Measurements from ENCODE around the gene HAUS3. TPM values are rescaled to one million over a fixed set of nuclear protein-coding genes. Genes with fewer than 3 reads are reported as not detected.

HAUS3 gene
- total RNA-seq, 1 experiment from 2014 or later, result 17.3 TPM

DNA sequence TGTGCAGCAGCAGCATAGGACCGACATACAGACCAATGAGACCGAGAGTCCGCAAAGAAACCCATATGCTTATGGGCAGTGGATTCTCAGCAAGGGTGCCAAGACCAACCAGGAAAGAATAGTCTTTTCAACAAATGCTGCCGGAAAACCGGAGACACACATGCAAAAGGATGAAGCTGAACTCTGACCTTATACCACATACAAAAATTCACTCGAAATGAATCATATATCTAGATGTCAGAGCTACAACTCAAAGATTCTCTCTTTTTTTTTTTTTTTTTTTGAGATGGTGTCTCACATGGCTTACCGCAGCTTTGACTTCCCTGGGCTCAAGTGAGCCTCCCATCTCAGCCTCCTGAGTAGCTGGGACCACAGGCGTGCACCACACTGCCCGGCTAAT lies 36.0 kb upstream of the HAUS3 start:
- POLR2A ChIA-PET, result no interaction called here
- intact Hi-C loops (cut with micrococcal nuclease), result no loop called here
- no peaks in the 10 kb centered on the region for H3K36me3 ChIP-seq (ENCODE audit: control insufficient read depth in 1 of 2, insufficient read depth in 2 of 2, low read length in 2 of 2)

More for the DNA sequence above, 36.0 kb upstream of the HAUS3 start:
- ATAC-seq (no peak), DNase-seq (ENCODE audit: low read depth, low spot score) (no peak)
- Histone ChIP-seq H3K27me3 (ENCODE audit: insufficient read depth, low read length) (no peaks in the 10 kb centered on the region), H3K4me3 (replicated peaks in 1 of 2; ENCODE audit: low read depth in 1 of 2, low read length in 2 of 2) (no peak overlapping the region), H3K9ac (ENCODE audit: low read length) (no peak overlapping the region), H3K27ac (ENCODE audit: low read depth, low read length) (no peak overlapping the region), H3K4me2 (ENCODE audit: low read length) (no peak overlapping the region), H2AFZ (ENCODE audit: low read depth, low read length, poor library complexity, severe bottlenecking) (no peak overlapping the region), H3K9me2 (ENCODE audit: insufficient read depth) (no peaks in the 10 kb centered on the region), H3K9me3 (ENCODE audit: control insufficient read depth in 1 of 2, insufficient read depth in 1 of 2, low read depth in 1 of 2, low read length in 2 of 2) (no peaks in the 10 kb centered on the region), H3K4me1 (ENCODE audit: control insufficient read depth in 1 of 2, insufficient read depth in 2 of 2, low read length in 2 of 2) (no peaks in the 10 kb centered on the region), H3K79me2 (ENCODE audit: insufficient read depth, low read length) (no peaks in the 10 kb centered on the region), H4K20me1 (ENCODE audit: insufficient read depth) (no peaks in the 10 kb centered on the region)
- ChIA-PET RAD21 (ENCODE audit: low non-redundant PET in 1 of 2, low total read pairs in 2 of 2, uncharacterized antibody in 2 of 2, unreplicated experiment in 2 of 2) (no interaction called here), CTCF (no interaction called here)
- TF ChIP-seq TCF7L2 (IDR thresholded peaks at IDR 0.05; ENCODE audit: borderline replicate concordance, extremely low read depth, insufficient read depth, insufficient read length) (no peak), ATF3 (IDR thresholded peaks at IDR 0.05) (no peak), SIN3A (IDR thresholded peaks at IDR 0.05; ENCODE audit: low read depth) (no peak), POLR2AphosphoS5 (IDR thresholded peaks at IDR 0.05; ENCODE audit: low read depth, low read length) (no peak), CEBPB (IDR thresholded peaks at IDR 0.05; ENCODE audit: low read depth) (no peak), SRF (IDR thresholded peaks at IDR 0.05; ENCODE audit: low read depth) (no peak), ZFX (IDR thresholded peaks at IDR 0.05) (no peak), ZBTB33 (IDR thresholded peaks at IDR 0.05; ENCODE audit: extremely low read depth, insufficient replicate concordance, low read length) (no peak), EZH2phosphoT487 (IDR thresholded peaks at IDR 0.05; ENCODE audit: borderline replicate concordance) (no peak), POLR2A (IDR thresholded peaks at IDR 0.05; ENCODE audit: borderline replicate concordance, extremely low read depth, insufficient read depth, insufficient read length) (no peak), JUND (IDR thresholded peaks at IDR 0.05) (no peak), SP1 (IDR thresholded peaks at IDR 0.05; ENCODE audit: low read depth) (no peak), FOSL1 (IDR thresholded peaks at IDR 0.05; ENCODE audit: low read depth) (no peak), ELF1 (IDR thresholded peaks at IDR 0.05; ENCODE audit: borderline replicate concordance, low read depth) (no peak), YY1 (IDR thresholded peaks at IDR 0.05; ENCODE audit: extremely low read depth, insufficient replicate concordance, low read depth, low read length) (no peak), EZH2 (IDR thresholded peaks at IDR 0.05) (no peak), EGR1 (IDR thresholded peaks at IDR 0.05; ENCODE audit: low read depth) (no peak)
- TF ChIP-seq, protein P1, sequence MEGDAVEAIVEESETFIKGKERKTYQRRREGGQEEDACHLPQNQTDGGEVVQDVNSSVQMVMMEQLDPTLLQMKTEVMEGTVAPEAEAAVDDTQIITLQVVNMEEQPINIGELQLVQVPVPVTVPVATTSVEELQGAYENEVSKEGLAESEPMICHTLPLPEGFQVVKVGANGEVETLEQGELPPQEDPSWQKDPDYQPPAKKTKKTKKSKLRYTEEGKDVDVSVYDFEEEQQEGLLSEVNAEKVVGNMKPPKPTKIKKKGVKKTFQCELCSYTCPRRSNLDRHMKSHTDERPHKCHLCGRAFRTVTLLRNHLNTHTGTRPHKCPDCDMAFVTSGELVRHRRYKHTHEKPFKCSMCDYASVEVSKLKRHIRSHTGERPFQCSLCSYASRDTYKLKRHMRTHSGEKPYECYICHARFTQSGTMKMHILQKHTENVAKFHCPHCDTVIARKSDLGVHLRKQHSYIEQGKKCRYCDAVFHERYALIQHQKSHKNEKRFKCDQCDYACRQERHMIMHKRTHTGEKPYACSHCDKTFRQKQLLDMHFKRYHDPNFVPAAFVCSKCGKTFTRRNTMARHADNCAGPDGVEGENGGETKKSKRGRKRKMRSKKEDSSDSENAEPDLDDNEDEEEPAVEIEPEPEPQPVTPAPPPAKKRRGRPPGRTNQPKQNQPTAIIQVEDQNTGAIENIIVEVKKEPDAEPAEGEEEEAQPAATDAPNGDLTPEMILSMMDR (IDR thresholded peaks at IDR 0.05 in 2 of 3, conservative IDR thresholded peaks at IDR 0.05 in 1 of 3; ENCODE audit: borderline replicate concordance in 1 of 3, insufficient read depth in 1 of 3, low read depth in 2 of 3, low read length in 2 of 3), result no peak
- TF ChIP-seq, protein P2, sequence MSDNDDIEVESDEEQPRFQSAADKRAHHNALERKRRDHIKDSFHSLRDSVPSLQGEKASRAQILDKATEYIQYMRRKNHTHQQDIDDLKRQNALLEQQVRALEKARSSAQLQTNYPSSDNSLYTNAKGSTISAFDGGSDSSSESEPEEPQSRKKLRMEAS (IDR thresholded peaks at IDR 0.05), result no peak
- BruUV-seq (replicated peaks), result no TSS peak
